Mucosa of gallbladder (tissue), 1 donor: ENCODE results near the gene NRN1L. TPM values are rescaled to one million over a fixed set of nuclear protein-coding genes. Genes with fewer than 3 reads are reported as not detected.
"Not testable (repeated sequence)": the region's sequence is repeated elsewhere in the genome, so short reads cannot be mapped to it uniquely, and the experiment has no call there.

Source experiments
- DNase-seq: peaks from one replicate; pipeline ENCODE4 v3.0.0-alpha.2; 2020; ENCODE audit warnings: low spot score
- total RNA-seq: library from RNA; stranded (reverse); gene quantifications from one replicate; pipeline ENCODE4 v1.2.1, GENCODE V29; 2021
- donor health status: DM: no; HTN: no; CAD: no.

The NRN1L gene
- total RNA-seq: 1.2 TPM

DNA sequence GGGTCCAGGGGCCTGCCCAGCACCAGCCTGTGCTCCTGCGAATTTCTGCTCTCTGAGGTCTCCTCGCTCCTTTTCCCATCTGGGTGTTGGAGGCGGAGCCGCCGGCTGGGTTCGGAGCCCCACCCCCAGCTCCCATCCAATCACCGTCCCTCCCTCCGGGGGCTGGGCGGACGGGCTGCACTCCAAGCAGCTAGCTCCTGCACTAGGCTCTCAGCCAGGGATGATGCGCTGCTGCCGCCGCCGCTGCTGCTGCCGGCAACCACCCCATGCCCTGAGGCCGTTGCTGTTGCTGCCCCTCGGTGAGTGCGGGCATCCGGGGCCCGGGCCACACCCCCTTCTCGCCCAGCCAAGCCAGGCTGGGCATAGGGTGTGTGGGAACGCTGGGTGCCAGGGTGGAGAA lies at the start of gene NRN1L:
TSS of gene NRN1L (plus strand) at position 202 of the 400 bp plus-strand sequence. CDS start at position 221, 19 bp downstream.
- peak; percentile 84 for DNase-seq

DNA sequence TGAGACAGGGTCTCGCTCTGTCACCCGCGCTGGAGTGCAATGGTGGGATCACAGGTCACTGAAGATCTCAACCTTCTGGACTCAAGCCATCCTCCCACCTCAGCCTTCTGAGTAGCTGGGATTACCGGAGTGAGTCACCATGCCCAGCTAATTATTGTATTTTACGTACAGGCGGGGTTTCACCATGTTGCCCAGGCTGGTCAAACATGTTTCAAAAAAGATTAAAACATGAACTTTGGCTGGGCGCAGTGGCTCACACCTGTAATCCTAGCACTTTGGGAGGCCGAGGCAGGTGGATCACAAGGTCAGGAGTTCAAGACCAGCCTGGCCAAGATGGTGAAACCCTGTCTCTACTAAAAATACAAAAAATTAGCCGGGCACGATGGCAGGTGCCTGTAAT lies 47.5 kb upstream of the NRN1L start:
- not testable (repeated sequence) for DNase-seq

DNA sequence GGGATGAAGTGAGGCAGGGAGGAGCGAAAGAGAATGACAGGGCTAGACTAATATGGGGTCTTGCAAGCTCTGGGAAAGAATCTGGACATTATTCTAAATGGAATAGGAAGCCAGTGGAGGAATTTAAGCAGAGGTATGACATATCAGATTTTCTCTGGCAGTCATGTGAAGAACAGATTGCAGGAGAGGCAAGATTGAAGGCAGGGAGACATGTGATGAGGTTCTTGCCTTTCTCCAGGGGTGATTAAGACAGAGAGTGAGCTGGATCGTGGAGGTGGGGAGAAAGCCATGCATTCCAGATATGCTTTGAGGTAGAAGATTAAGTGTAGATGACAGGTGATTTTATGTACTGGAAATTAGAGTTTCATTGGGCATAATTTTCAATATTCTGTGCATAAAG lies 46.9 kb upstream of the NRN1L start:
- DNase-seq: no peak

DNA sequence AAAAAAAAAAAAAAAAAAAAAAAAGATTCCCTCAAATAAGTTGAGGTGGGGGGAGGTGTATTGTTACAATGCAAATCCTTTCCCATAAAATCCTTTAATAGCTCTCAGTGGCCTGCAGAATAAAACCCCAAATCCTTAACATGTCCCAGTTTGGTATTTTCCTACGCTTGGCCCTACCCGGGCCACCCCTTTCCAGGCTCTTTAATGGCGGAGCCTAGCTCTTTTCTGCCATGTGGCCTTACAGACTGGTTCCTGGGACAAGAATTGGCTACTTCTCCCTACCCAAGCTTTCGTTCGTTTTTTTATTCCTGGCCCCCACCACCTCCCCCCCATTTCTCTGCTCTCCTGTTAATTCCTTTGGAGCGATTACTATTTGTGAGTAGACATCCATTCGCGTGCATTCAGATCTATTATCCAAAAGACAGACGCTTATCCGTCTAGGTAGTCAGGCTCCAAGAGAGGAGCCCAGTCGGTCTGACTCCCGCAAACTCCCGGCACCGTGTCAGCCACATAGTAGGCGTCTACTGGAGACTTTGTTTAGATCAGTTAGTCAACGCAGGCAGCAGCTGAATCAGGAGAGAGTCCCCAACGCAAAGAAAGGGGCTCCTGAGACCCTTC lies 43.4 kb upstream of the NRN1L start:
- no peak for DNase-seq

DNA sequence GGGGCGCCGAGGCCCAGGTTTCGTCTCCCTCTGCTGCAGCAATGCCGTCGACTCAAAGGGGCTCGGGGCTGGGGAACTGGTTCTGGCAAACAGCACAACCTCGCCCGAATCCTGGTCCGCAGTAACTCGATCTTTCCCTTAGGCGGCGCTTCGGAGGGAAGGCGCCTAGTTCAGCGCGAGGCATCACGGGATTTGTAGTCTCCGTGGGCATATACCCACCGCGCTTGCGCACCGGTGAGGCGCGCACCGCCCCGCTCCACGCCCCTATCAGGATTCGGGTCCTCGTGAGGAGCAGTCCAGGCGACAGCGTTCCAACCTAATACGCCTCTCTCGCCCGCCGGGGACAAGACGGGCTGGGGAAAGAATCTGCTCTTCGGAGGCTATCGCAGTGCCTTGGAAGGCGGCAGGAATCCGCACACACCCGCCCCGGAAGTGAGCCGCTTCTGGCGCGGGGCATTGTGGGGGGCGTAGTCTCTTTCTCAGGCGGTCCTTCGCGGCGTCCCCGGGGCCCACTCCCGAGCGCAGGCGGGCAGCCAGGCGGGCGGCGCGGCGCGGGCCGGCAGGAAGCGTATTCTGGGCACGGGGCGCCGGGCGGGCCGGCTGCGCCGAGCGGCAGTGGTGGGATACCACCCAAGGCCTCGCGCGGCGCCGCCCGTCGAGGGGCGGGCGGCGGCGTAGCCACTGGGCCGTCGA lies 42.7 kb upstream of the NRN1L start, which contains the start of gene THAP11:
TSS of gene THAP11 (plus strand) at position 505 of the 693 bp plus-strand sequence. CDS start 235 bp downstream, outside the sequence.
- DNase-seq: peak; percentile 95

- peak; percentile 48 for DNase-seq
Measured at GRCh38 chr16:67842509-67843342, 42.0 kb upstream of the NRN1L start.

- no peak for DNase-seq
Measured at GRCh38 chr16:67843343-67843765, 41.3 kb upstream of the NRN1L start.

DNA sequence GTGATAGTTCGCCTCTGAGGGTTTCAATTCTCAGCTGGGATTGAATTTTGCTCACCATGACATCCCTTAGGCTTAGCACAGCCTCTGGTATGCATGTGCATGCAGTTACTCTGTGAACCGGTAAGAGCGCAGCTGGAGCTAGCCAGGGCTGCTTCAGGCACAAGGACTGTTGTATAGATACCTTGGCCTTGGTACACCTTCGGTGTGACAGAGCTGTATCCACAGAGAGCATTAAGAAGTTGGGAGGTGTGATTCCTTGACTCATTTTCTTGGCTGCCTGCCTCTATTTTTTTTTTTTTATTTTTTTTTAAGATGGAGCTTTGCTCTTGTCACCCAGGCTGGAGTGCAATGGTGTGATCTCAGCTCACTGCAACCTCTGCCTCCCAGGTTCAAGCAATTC lies 40.2 kb upstream of the NRN1L start:
- no peak for DNase-seq

GRCh38 chr16:67845291-67846062 lies 39.2 kb upstream of the NRN1L start:
- no peak for DNase-seq

DNA sequence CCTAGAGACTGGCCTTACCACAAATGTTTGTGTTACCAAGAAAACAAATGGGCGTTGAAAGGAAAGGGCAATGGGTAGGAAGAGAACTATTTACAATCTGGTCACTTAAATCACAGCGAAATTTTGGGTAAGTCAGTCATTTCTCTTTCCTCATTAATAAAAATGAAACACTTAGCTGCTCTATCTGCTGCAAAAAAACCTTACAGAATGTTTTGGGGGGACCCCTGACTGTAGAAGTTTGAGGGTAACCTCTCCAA lies 38.7 kb upstream of the NRN1L start:
- DNase-seq: no peak

- DNase-seq: peak; percentile 95
Measured at GRCh38 chr16:67846320-67847063, 38.2 kb upstream of the NRN1L start, which contains the start of gene NUTF2. NUTF2 (plus strand) TSS chr16:67846933; CDS start chr16:67865131, 18,198 bp downstream.

DNA sequence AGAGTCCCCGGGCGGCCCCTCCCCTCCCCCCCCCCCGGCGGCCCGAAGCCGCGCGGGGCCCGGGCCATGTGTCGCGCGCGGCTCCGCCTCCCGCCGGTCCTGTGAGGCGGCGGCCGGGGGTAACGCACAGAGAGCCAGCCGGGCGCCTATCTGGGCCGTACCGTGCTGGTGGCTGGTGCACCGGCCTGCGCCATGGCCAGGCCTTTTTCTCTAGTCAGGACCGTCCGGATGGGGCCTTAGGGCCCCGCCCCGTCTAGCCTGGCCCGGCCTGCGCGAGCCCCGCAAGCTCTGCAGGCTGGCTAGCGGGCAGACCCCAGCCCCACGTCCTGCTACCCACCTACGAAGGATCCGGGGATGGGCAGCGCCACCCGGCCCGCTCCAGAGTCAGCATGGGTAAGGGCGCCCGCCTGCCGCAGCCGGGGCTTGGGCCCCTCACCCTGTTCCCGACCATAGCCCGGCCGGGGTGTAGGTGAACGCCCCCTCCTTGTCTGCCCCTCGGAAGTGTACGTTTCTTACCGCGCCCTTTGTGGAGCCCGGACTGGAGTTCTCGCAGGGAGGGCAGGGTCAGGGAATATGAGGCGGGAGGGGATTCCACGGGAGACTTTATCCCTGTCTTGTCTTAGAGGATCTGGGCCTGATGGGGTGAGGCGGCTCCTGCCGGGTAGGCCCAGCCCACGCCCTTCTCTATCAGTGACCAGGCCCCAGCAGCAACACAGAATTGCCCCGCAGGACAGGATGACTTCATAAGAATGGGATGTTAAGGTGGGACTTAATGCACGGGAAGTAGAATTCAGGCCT lies 37.4 kb upstream of the NRN1L start, which contains the start of gene CENPT:
TSS of gene CENPT (minus strand) at position 630 of the 798 bp plus-strand sequence. CDS start 13,834 bp downstream, outside the sequence.
- DNase-seq: no peak

GRCh38 chr16:67848118-67848517 lies 36.6 kb upstream of the NRN1L start:
- DNase-seq: no peak

DNA sequence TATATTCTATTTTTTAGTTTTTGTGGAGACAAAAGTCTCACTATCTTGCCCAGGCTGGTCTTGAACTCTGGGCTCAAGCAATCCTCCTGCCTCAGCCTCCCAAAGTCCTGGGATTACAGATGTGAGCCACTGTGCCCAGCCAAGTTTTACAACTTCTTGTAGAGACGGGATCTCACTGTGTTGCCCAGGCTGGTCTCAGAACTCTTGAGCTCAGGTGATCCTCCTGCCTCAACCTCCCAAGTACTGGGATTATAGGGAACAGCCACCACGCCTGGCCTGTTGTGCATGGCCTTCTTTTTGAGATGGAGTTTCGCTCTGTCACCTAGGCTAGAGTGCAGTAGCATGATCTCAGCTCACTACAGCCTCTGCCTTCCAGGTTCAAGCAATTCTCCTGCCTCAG lies 31.0 kb upstream of the NRN1L start:
- DNase-seq: no peak

DNA sequence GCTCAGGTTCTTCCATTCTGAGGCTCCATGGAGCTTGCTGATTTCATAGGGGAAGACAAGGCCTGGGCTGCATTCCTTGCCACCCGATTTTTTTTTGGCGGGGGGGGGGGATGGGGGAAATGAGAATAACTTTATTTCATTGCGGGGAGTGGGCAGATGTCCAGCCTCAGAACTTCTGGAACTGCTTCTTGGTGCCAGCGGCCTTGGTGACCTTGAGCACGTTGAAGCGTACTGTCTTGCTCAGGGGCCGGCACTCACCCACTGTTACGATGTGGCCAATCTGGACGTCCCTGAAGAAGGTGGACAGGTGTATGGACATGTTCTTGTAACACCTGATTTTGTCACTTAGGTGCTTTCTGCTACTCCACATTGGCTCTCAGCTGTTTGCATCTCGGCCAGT lies 28.9 kb upstream of the NRN1L start:
- DNase-seq: no peak

- no peak for DNase-seq
Measured at GRCh38 chr16:67856927-67857546, 27.6 kb upstream of the NRN1L start.

DNA sequence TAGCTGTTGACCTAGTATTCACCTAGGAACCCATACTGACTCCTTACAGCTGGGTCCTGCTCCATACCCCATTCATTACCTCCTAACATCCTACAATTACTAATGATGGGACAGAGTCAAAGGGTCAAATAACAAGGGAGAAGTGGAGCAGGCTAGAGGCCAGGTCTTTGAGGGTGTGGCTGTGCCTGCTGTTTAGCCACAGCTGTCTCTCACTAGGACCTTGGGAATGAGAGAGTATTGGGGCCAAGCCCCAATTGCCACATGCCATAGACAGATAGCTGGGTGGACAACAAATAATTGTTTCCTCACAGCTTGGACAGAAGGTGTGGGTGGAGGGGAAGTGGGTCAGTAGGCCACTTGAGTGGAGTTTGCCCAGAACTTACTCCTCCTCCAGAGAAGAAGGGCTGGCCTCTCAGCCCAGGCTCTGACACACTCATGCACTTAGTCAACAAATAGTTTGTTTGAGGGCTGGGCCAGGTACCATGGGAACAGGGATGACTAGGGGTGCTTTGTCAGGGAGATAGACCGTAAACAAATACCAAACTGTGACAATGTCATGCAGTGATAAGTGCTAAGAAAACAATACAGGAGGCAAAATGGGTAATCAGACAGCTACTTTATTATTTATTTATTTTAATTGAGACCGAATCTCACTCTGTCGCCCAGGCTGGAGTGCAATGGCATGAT lies 27.0 kb upstream of the NRN1L start:
- peak; percentile 77 for DNase-seq

GRCh38 chr16:67858500-67858899 lies 26.2 kb upstream of the NRN1L start:
- no peak for DNase-seq
